Activated CD4-positive, alpha-beta T cell treated with anti-CD3 and anti-CD28 coated beads for 36 hours (primary cell): ENCODE data around the gene APOC3. TPM values are rescaled to one million over a fixed set of nuclear protein-coding genes. Genes with fewer than 3 reads are reported as not detected.

Experiments
- ATAC-seq: fragments of 200-7000 bp; cut with Tn5 transposase; one replicate; pipeline ENCODE4 v1.10.0; 2021; ENCODE audit warnings: mild to moderate bottlenecking, moderate library complexity
- CTCF ChIA-PET: fragments of 350-600 bp; sonication (Branson Sonifier 250); formaldehyde crosslinking; loops from one replicate; lab custom pipeline; 2021; ENCODE audit warnings: antibody characterized with exemption; lab: Charles Lee
- POLR2A ChIA-PET: fragments of 350-600 bp; sonication (Branson Sonifier 250); formaldehyde crosslinking; loops from one replicate; lab custom pipeline; 2021; ENCODE audit warnings: antibody characterized with exemption, inconsistent platforms; lab: Charles Lee
- DNase-seq: peaks from one replicate; pipeline ENCODE4 v3.0.0-alpha.2; 2020
- H3K27ac Mint-ChIP-seq: one replicate; pipeline ENCODE4 v1.8.0; 2021; ENCODE audit warnings: mixed read lengths
- H3K27me3 Mint-ChIP-seq: one replicate; pipeline ENCODE4 v1.8.0; 2021; ENCODE audit warnings: mixed read lengths
- H3K36me3 Mint-ChIP-seq: one replicate; pipeline ENCODE4 v1.8.0; 2021; ENCODE audit warnings: low read depth, mixed read lengths
- H3K4me1 Mint-ChIP-seq: one replicate; pipeline ENCODE4 v1.8.0; 2021; ENCODE audit warnings: mixed read lengths
- H3K4me3 Mint-ChIP-seq: one replicate; pipeline ENCODE4 v1.8.0; 2021; ENCODE audit warnings: mild to moderate bottlenecking, moderate library complexity, mixed read lengths
- H3K9me3 Mint-ChIP-seq: one replicate; pipeline ENCODE4 v1.8.0; 2021; ENCODE audit warnings: low read depth, mixed read lengths
- intact Hi-C, 2 experiments: fragments of 100-400 bp; cut with DNase I in 1 of 2; cut with micrococcal nuclease in 1 of 2; formaldehyde crosslinking; loops; one replicate each; pipeline versions ENCODE4 v1.14.2 to v1.15.1; 2022 to 2024; cut with DNase I, micrococcal nuclease
- total RNA-seq, 2 experiments: library from RNA; stranded (reverse); gene quantifications; one replicate each; pipeline ENCODE4 v1.2.3, GENCODE V29; 2021

Gene APOC3
- total RNA-seq, 2 experiments from 2014 or later, result not detected

- intact Hi-C loops, result no loop called here
- H3K27ac Mint-ChIP-seq, result no peak overlapping the region
- DNase-seq, result no peak
- CTCF ChIA-PET, result interaction anchor here (0.5 to 2.3 kb wide), 3 partner anchors 9 to 232 kb away, joined by 3 to 10 read pairs (median 3); no protein-coding TSS in a partner anchor
- peaks cover 27% of the 10 kb centered on the region for H3K36me3 Mint-ChIP-seq
- H3K4me3 Mint-ChIP-seq, result no peak overlapping the region
- no peak for ATAC-seq
- POLR2A ChIA-PET, result no interaction called here
- H3K27me3 Mint-ChIP-seq, result no peaks in the 10 kb centered on the region
- peaks cover 6% of the 10 kb centered on the region for H3K4me1 Mint-ChIP-seq
- no peaks in the 10 kb centered on the region for H3K9me3 Mint-ChIP-seq
Observed at GRCh38 chr11:116873381-116873780, 43.7 kb downstream of the APOC3 start.

GRCh38 chr11:116874251-116874650 lies 44.5 kb downstream of the APOC3 start:
- Mint-ChIP-seq H3K36me3 (peaks cover 27% of the 10 kb centered on the region), H3K27ac (peak overlapping the region; percentile 20), H3K4me1 (peaks cover 6% of the 10 kb centered on the region), H3K27me3 (no peaks in the 10 kb centered on the region), H3K4me3 (no peak overlapping the region), H3K9me3 (no peaks in the 10 kb centered on the region)
- POLR2A ChIA-PET, result no interaction called here
- DNase-seq (no peak), ATAC-seq (no peak)
- CTCF ChIA-PET, result interaction anchor here (0.7 to 2.3 kb wide), 2 partner anchors 8 to 231 kb away, joined by 3 to 10 read pairs; no protein-coding TSS in a partner anchor
- intact Hi-C loops, result no loop called here

DNA sequence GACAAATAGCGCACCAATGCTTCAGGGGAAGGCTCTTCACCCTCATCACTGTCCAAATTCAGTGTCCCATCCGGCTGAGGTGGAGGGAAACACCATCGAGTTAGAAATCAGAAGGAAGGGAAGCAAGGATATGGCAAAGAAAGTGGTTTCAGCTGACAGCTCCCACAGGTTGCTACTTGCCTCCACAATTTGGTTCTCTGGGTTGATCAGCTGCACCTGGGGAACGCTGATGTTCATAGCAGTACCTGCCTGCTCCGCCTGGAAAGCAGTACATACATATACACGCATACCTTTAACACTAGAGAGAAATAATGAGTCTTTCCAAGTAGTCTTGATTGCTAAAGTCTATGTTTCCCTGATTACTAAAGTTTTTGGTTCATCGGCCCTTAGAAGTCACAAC lies 45.5 kb downstream of the APOC3 start:
- Mint-ChIP-seq H3K27me3 (no peaks in the 10 kb centered on the region), H3K36me3 (peaks cover 22% of the 10 kb centered on the region), H3K4me1 (peaks cover 5% of the 10 kb centered on the region), H3K4me3 (no peak overlapping the region), H3K27ac (no peak overlapping the region), H3K9me3 (no peaks in the 10 kb centered on the region)
- ATAC-seq, result no peak
- ChIA-PET CTCF (interaction anchor here (2.3 kb wide), 1 partner anchor 230 kb away, joined by 10 read pairs; no protein-coding TSS in a partner anchor), POLR2A (no interaction called here)
- DNase-seq, result no peak
- intact Hi-C loops, result no loop called here

DNA sequence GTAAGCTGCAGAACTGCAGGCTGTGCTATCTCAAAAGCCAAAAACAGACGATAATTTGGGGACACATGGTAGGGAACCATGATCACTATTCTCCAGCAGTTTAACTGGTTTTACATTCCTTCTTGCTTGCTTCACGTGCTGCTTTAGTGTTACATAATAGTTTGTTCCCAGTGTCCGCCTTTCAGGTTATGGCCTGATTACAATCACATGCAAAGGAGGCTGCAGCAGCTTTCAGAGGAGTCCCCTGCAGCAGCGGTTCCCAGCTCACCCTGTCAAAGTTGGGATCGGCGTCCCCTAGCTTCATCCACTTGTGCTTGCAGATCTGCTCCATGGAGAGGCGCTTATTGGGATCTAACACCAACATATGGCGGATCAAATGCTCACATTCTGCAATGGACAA lies 46.9 kb downstream of the APOC3 start:
- Mint-ChIP-seq H3K9me3 (no peaks in the 10 kb centered on the region), H3K36me3 (peaks cover 14% of the 10 kb centered on the region), H3K4me3 (no peak overlapping the region), H3K27me3 (no peaks in the 10 kb centered on the region), H3K4me1 (peaks cover 13% of the 10 kb centered on the region), H3K27ac (no peak overlapping the region)
- intact Hi-C loops, result no loop called here
- ATAC-seq (no peak), DNase-seq (no peak)
- CTCF ChIA-PET, result interaction anchor here (1.2 kb wide), 1 partner anchor 15 kb away, joined by 3 read pairs; no protein-coding TSS in a partner anchor
- POLR2A ChIA-PET, result no interaction called here

DNA sequence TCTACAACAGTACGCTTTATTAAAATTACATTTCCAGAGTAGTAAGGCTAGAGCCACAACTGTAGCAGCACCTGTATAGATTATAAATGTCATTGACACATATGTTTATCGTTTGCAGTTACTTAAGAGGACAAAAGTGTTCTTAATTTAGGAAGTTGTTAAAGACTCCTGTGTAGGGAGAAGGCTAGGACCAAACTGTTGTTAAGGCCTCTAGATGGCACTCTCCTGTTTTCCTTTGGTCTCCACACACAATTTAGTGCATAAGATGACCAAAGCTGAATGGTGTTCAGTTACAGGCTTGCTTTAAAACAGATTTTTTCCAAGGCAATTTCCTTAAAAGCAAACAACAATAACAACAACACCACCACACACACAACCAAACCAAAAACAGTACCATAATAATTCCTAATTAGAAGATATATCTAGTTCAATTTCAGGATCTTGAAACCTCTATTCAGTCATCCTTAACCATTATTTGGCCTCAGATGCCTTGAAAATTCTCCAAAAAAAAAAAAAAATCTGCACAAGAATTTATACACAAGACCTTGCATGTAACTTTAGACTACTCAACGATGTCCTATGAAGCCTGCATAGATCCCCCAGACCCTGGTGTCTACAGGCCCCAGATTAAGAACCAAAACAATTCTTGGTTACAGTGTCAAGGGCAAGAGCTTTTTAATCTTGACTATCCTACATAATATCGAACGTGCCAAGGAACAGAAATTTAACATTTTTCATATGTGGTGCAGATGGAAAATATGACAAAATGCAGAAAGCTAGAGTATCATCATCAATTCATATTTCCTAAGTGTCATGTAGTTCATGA lies 50.3 kb downstream of the APOC3 start:
- Mint-ChIP-seq H3K4me3 (no peak overlapping the region), H3K9me3 (no peaks in the 10 kb centered on the region), H3K4me1 (peaks cover 22% of the 10 kb centered on the region), H3K27me3 (no peaks in the 10 kb centered on the region), H3K36me3 (peaks cover 5% of the 10 kb centered on the region), H3K27ac (no peak overlapping the region)
- POLR2A ChIA-PET, result interaction anchor here (0.6 kb wide), 1 partner anchor 131 kb away, joined by 4 read pairs; no protein-coding TSS in a partner anchor
- DNase-seq, result no peak
- intact Hi-C loops, result loop anchor here (1.0 to 5.0 kb wide), 3 partner anchors 142 to 346 kb away; no protein-coding TSS in a partner anchor
- CTCF ChIA-PET, result interaction anchor here (0.6 to 3.8 kb wide), 25 partner anchors 9 to 766 kb away, joined by 3 to 43 read pairs (median 4); partner anchors contain the start of genes APOA5 and SIK3
- peak; percentile 65 for ATAC-seq

DNA sequence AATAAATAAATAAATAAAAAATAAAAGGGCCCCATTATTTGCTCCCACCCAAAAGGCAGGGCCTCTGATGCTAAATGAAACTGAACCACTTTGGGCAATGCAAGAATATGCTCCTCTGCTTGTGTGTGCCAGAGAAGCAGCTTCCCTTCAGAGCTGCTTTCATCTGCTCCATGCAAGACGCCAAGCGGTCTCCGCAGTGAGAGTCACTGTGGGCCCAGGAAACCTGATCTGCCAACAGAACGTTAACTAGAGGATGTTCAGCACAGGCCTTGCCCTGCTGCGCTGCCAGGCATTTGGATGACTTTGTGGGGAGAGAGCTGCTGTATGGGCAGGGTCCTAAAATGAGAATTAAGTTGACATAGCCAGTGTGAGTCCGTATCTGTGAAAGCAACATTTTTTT lies 51.4 kb downstream of the APOC3 start:
- intact Hi-C loops, result loop anchor here in 1 of 2 experiments (5.0 kb wide), 1 partner anchor 141 kb away; no protein-coding TSS in a partner anchor
- peaks cover 22% of the 10 kb centered on the region for H3K4me1 Mint-ChIP-seq
- CTCF ChIA-PET, result interaction anchor here (0.7 to 3.8 kb wide), 17 partner anchors 8 to 346 kb away, joined by 3 to 43 read pairs (median 5); partner anchors contain the start of gene APOA5
- H3K4me3 Mint-ChIP-seq, result no peak overlapping the region
- H3K27me3 Mint-ChIP-seq, result no peaks in the 10 kb centered on the region
- POLR2A ChIA-PET, result no interaction called here
- peaks cover 2% of the 10 kb centered on the region for H3K36me3 Mint-ChIP-seq
- no peak for ATAC-seq
- no peaks in the 10 kb centered on the region for H3K9me3 Mint-ChIP-seq
- no peak for DNase-seq
- H3K27ac Mint-ChIP-seq, result no peak overlapping the region

- intact Hi-C loops, result loop anchor here (1.0 to 5.0 kb wide), 4 partner anchors 30 to 216 kb away; partner anchors contain the start of gene SIK3 (in 1 of the 2)
- no peak overlapping the region for H3K4me3 Mint-ChIP-seq
- H3K36me3 Mint-ChIP-seq, result peaks cover 4% of the 10 kb centered on the region
- ChIA-PET CTCF (interaction anchor here (0.8 to 3.8 kb wide), 6 partner anchors 9 to 223 kb away, joined by 3 to 43 read pairs (median 4); no protein-coding TSS in a partner anchor), POLR2A (interaction anchor here (1.5 kb wide), 1 partner anchor 29 kb away, joined by 3 read pairs; no protein-coding TSS in a partner anchor)
- H3K27ac Mint-ChIP-seq, result no peak overlapping the region
- no peaks in the 10 kb centered on the region for H3K27me3 Mint-ChIP-seq
- ATAC-seq (peak; percentile 92), DNase-seq (peak; percentile 30)
- H3K9me3 Mint-ChIP-seq, result no peaks in the 10 kb centered on the region
- peaks cover 22% of the 10 kb centered on the region for H3K4me1 Mint-ChIP-seq
Observed at GRCh38 chr11:116882386-116882785, 52.7 kb downstream of the APOC3 start.

Other genes with a start within 250 kb of the APOC3 start
- 10 to 100 TPM; 30.2 to 35.6 TPM for gene BUD13, start 56.9 kb upstream of the APOC3 start, total RNA-seq
- 100 to 1,000 TPM in 1 of 2 experiments, 10 to 100 TPM in 1; 88.8 to 106 TPM for gene ZPR1, start 41.9 kb upstream of the APOC3 start, total RNA-seq
- not detected for gene APOA5, start 38.0 kb upstream of the APOC3 start, total RNA-seq
- gene APOA4, start 6.6 kb upstream of the APOC3 start, total RNA-seq, result not detected
- not detected for gene APOA1, start 7.7 kb downstream of the APOC3 start, total RNA-seq